Nephron (organoid): Measurements from ENCODE around the gene ERBB4.
"Not testable (repeated sequence)": the region's sequence is repeated elsewhere in the genome, so short reads cannot be mapped to it uniquely, and the experiment has no call there.

Experiments
- H3K27ac Mint-ChIP-seq, 3 experiments: 2 replicates each; pipeline ENCODE4 v1.8.0; 2020; ENCODE audit warnings: mixed read lengths in 3 of 3, mild to moderate bottlenecking in 2 of 3, moderate library complexity in 1 of 3
- H3K27me3 Mint-ChIP-seq: 2 replicates; pipeline ENCODE4 v1.8.0; 2021; ENCODE audit warnings: low read depth, mild to moderate bottlenecking, moderate library complexity, mixed read lengths
- H3K36me3 Mint-ChIP-seq: 2 replicates; pipeline ENCODE4 v1.8.0; 2020; ENCODE audit warnings: low read depth, mixed read lengths
- H3K4me1 Mint-ChIP-seq: 2 replicates; pipeline ENCODE4 v1.8.0; 2020; ENCODE audit warnings: mixed read lengths
- H3K4me3 Mint-ChIP-seq, 3 experiments: 2 replicates each; pipeline ENCODE4 v1.8.0; 2020; ENCODE audit warnings: mild to moderate bottlenecking in 3 of 3, mixed read lengths in 3 of 3, moderate library complexity in 2 of 3
- H3K9me3 Mint-ChIP-seq: 2 replicates; pipeline ENCODE4 v1.8.0; 2020; ENCODE audit warnings: mixed read lengths
- TF ChIP-seq, protein P1 (sequence below), 3 experiments: fragments of 200-600 bp; sonication (generic); IDR thresholded peaks; one replicate each; pipeline ENCODE4 v1.5.0; 2021; ENCODE audit warnings: antibody characterized with exemption in 3 of 3; ENCODE audit not compliant: unreplicated experiment in 3 of 3

Gene ERBB4

DNA sequence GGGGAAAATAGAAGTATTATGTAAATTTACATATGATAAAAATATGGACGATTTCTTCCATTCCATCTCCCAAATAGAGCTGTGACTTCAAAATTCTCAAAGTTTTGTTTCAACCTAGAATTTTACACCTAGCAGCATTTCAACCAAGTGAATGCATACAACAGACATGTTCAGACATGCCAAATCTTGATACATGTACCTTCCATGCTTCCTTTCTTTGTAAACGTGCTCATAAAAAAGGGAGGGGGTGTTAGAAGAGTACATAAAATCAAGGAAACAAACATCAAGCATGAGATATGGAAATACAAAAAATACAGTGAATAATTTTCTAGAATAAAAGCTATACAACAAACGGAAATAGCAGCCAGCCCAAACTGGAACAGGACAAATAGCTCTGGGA is 974.2 kb downstream of the ERBB4 start:
- Mint-ChIP-seq H3K9me3 (no peaks in the 10 kb centered on the region), H3K27ac (no peak overlapping the region), H3K4me1 (no peaks in the 10 kb centered on the region), H3K4me3 (no peak overlapping the region), H3K27me3 (no peaks in the 10 kb centered on the region), H3K36me3 (no peaks in the 10 kb centered on the region)
- TF ChIP-seq, protein P1, sequence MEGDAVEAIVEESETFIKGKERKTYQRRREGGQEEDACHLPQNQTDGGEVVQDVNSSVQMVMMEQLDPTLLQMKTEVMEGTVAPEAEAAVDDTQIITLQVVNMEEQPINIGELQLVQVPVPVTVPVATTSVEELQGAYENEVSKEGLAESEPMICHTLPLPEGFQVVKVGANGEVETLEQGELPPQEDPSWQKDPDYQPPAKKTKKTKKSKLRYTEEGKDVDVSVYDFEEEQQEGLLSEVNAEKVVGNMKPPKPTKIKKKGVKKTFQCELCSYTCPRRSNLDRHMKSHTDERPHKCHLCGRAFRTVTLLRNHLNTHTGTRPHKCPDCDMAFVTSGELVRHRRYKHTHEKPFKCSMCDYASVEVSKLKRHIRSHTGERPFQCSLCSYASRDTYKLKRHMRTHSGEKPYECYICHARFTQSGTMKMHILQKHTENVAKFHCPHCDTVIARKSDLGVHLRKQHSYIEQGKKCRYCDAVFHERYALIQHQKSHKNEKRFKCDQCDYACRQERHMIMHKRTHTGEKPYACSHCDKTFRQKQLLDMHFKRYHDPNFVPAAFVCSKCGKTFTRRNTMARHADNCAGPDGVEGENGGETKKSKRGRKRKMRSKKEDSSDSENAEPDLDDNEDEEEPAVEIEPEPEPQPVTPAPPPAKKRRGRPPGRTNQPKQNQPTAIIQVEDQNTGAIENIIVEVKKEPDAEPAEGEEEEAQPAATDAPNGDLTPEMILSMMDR (IDR thresholded peaks at IDR 0.05; ENCODE audit: unreplicated experiment in 3 of 3) = no peak

DNA sequence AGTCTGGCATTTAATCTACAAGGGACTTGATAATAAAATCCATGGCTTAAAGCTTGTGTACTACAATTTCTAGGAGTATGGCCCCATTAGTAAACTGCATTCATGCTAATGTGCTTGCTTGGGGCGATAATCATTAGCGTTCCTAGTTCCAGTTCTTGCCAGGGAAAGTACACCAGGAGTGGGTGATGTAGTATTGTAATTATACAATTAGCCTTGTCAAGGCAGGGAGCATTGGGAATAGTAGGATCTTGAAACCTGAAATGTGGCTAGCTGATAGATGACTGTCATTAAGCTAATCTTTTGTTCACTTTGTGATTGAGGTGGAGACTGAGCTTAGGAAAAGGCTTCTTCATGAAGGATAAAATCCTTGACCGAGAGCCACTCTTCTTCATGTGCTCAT is 993.0 kb downstream of the ERBB4 start:
- TF ChIP-seq, protein P1 (IDR thresholded peaks at IDR 0.05; ENCODE audit: unreplicated experiment in 3 of 3) = no peak
- no peaks in the 10 kb centered on the region for H3K36me3 Mint-ChIP-seq
- no peaks in the 10 kb centered on the region for H3K9me3 Mint-ChIP-seq
- H3K4me1 Mint-ChIP-seq = no peaks in the 10 kb centered on the region
- no peak overlapping the region for H3K4me3 Mint-ChIP-seq
- H3K27me3 Mint-ChIP-seq = peaks cover 3% of the 10 kb centered on the region
- H3K27ac Mint-ChIP-seq = no peak overlapping the region

DNA sequence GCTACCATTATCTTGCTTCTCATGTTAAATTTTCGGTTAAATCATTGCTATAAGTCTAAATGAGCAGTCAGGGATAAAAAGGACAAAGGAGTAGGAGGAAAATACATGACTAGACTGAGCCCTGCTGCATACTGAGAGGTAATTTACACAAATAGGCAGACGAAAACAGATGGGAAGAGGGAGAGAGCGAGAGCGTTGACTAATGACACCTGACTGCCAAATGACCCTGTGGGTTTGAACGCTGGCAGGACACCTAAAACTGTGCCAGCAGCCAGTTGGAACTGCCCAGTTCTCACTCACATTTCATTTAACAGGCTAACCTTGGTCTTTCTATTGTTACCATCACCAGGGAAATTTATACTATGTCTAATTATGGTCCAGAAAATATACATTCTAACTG is 1004.0 kb downstream of the ERBB4 start:
- Mint-ChIP-seq H3K36me3 (peaks cover 7% of the 10 kb centered on the region), H3K9me3 (peaks cover 14% of the 10 kb centered on the region), H3K27ac (no peak overlapping the region), H3K27me3 (no peaks in the 10 kb centered on the region), H3K4me1 (no peaks in the 10 kb centered on the region), H3K4me3 (no peak overlapping the region)
- TF ChIP-seq, protein P1 (IDR thresholded peaks at IDR 0.05; ENCODE audit: unreplicated experiment in 3 of 3) = no peak

DNA sequence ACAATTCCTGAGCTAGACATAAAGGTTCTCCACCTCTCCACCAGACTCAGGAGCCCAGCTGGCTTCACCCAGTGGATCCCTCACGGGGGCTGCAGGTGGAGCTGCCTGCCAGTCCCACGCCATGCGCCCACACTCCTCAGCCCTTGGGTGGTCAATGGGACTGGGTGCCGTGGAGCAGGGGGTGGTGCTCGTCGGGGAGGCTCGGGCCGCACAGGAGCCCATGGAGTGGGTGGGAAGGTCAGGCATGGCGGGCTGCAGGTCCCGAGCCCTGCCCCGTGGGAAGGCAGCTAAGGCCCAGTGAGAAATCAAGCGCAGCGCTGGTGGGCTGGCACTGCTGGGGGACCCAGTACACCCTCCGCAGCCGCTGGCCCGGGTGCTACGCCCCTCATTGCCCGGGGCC is 1014.4 kb downstream of the ERBB4 start:
- H3K9me3 Mint-ChIP-seq, H3K27ac Mint-ChIP-seq, H3K27me3 Mint-ChIP-seq, H3K4me1 Mint-ChIP-seq, H3K4me3 Mint-ChIP-seq: not testable (repeated sequence)
- peaks cover 14% of the 10 kb centered on the region for H3K36me3 Mint-ChIP-seq

DNA sequence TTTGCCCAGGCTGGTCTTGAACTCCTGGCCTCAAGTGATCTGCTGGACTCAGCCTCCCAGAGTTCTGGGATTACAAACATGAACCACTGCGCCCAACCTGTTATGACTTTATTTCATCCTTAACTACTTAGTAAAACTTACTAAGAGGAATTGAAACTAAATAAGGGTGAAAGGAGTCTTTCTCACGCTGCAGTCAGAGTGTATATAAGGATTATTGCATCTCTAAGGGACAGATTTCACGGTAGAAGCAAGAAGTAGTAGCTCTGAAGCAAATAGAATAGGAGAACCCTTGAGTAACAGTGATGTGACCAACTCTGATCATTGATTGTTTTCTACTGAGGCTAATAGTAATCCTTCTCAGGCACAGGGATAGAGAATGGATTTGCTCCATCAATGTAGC is 1022.1 kb downstream of the ERBB4 start:
- H3K27me3 Mint-ChIP-seq = no peaks in the 10 kb centered on the region
- TF ChIP-seq, protein P1 (IDR thresholded peaks at IDR 0.05; ENCODE audit: unreplicated experiment in 3 of 3) = no peak
- H3K27ac Mint-ChIP-seq = no peak overlapping the region
- peaks cover 11% of the 10 kb centered on the region for H3K4me1 Mint-ChIP-seq
- no peaks in the 10 kb centered on the region for H3K36me3 Mint-ChIP-seq
- no peaks in the 10 kb centered on the region for H3K9me3 Mint-ChIP-seq
- no peak overlapping the region for H3K4me3 Mint-ChIP-seq

DNA sequence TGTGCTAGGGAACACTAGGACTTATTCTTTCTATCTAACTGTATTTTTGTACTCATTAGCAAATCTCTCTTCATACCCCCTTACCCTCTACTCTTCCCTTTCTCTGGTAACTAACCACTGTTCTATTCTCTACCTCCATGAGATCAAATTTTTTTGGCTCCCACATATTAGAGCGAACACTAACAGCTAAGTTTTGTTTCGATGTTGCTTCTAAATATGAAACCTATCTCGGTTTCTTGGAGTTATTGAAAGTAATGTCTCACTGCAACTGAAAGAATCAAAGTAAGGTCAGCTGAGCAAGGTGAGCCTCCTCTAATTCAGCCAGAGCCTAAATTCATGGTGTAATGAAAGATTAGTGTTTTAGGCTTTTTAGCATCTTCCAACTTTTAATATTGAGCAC is 1024.6 kb downstream of the ERBB4 start:
- TF ChIP-seq, protein P1 (IDR thresholded peaks at IDR 0.05; ENCODE audit: unreplicated experiment in 3 of 3) = no peak
- no peak overlapping the region for H3K4me3 Mint-ChIP-seq
- H3K36me3 Mint-ChIP-seq = no peaks in the 10 kb centered on the region
- peak overlapping the region; percentile 47 to 97 (median 88) for H3K27ac Mint-ChIP-seq
- no peaks in the 10 kb centered on the region for H3K9me3 Mint-ChIP-seq
- H3K4me1 Mint-ChIP-seq = peaks cover 11% of the 10 kb centered on the region
- no peaks in the 10 kb centered on the region for H3K27me3 Mint-ChIP-seq
